ENCODE results near the gene CREBBP.

The CREBBP gene

GRCh38 chr16:3816326-3816725 lies 64.2 kb downstream of the CREBBP start:
- Histone ChIP-seq H3K4me2 (ENCODE audit: low read length) (no peak overlapping the region), H3K9me3 (ENCODE audit: control insufficient read depth, low read length) (no peaks in the 10 kb centered on the region), H3K27ac (no peak overlapping the region), H3K79me2 (peaks cover 81% of the 10 kb centered on the region), H3K36me3 (ENCODE audit: control insufficient read depth, insufficient read depth, low read length) (no peaks in the 10 kb centered on the region), H2AFZ (no peak overlapping the region), H3K4me3 (ENCODE audit: low read depth, low read length) (no peak overlapping the region), H3K4me1 (peaks cover 23% of the 10 kb centered on the region), H3K27me3 (ENCODE audit: control insufficient read depth, insufficient read depth, low read length) (no peaks in the 10 kb centered on the region), H3K9ac (no peak overlapping the region)
- TF ChIP-seq CTCF (IDR thresholded peaks at IDR 0.05) = no peak

DNA sequence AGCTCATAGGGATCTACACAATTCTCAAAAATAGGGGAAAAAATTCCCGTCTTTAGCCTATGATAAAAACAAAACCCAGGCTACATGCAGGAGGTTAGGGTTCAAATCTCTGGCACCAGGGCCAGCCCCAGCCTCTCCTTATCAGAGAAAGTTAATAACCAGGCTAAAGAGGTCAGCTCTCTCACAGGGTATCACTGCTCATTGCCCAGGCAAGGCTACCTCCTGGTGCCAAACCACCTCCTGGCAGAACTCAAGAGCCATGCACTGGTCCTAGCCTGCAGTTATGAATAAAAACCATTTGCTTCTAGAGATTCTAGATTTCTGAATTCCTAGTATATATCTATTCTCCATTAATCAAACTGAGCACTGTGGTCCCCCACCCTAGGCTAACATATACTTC lies 65.8 kb downstream of the CREBBP start:
- peaks cover 81% of the 10 kb centered on the region for H3K79me2 ChIP-seq
- no peak overlapping the region for H3K4me3 ChIP-seq (ENCODE audit: low read depth, low read length)
- no peak for TF ChIP-seq CTCF (IDR thresholded peaks at IDR 0.05)
- H3K9ac ChIP-seq = no peak overlapping the region
- H3K27me3 ChIP-seq (ENCODE audit: control insufficient read depth, insufficient read depth, low read length) = no peaks in the 10 kb centered on the region
- H3K36me3 ChIP-seq (ENCODE audit: control insufficient read depth, insufficient read depth, low read length) = no peaks in the 10 kb centered on the region
- no peak overlapping the region for H2AFZ ChIP-seq
- peaks cover 14% of the 10 kb centered on the region for H3K4me1 ChIP-seq
- no peaks in the 10 kb centered on the region for H3K9me3 ChIP-seq (ENCODE audit: control insufficient read depth, low read length)
- no peak overlapping the region for H3K27ac ChIP-seq
- H3K4me2 ChIP-seq (ENCODE audit: low read length) = no peak overlapping the region

- Histone ChIP-seq H3K9ac (no peak overlapping the region), H3K4me3 (ENCODE audit: low read depth, low read length) (no peak overlapping the region), H3K79me2 (peaks cover 83% of the 10 kb centered on the region), H3K9me3 (ENCODE audit: control insufficient read depth, low read length) (no peaks in the 10 kb centered on the region), H2AFZ (no peak overlapping the region), H3K27me3 (ENCODE audit: control insufficient read depth, insufficient read depth, low read length) (no peaks in the 10 kb centered on the region), H3K36me3 (ENCODE audit: control insufficient read depth, insufficient read depth, low read length) (no peaks in the 10 kb centered on the region), H3K4me1 (peaks cover 12% of the 10 kb centered on the region), H3K4me2 (ENCODE audit: low read length) (no peak overlapping the region), H3K27ac (no peak overlapping the region)
- no peak for TF ChIP-seq CTCF (IDR thresholded peaks at IDR 0.05)
Observed at GRCh38 chr16:3812469-3813172, 67.9 kb downstream of the CREBBP start.

DNA sequence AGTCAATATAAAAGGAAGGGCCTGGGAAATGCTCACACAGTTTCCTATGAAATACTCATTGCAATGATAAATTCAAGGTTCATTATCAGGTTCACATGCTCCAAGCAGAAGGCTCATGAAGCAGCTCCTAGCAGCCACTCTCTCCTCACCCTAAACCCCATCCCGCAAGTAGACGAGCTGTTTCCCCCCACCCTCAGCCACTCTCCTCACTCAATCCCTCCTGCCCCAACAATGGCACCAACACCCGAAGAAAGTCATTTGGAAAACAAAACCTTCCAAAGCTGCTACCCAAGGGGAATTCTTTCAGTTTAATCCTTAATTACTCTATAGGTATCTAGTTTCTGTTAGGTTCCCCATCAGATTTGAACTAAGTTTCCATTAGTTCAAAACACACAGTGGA lies 69.7 kb downstream of the CREBBP start:
- peaks cover 86% of the 10 kb centered on the region for H3K79me2 ChIP-seq
- no peak for TF ChIP-seq CTCF (IDR thresholded peaks at IDR 0.05)
- no peak overlapping the region for H2AFZ ChIP-seq
- H3K9ac ChIP-seq = no peak overlapping the region
- peaks cover 4% of the 10 kb centered on the region for H3K4me1 ChIP-seq
- H3K27ac ChIP-seq = no peak overlapping the region
- H3K36me3 ChIP-seq (ENCODE audit: control insufficient read depth, insufficient read depth, low read length) = no peaks in the 10 kb centered on the region
- no peak overlapping the region for H3K4me3 ChIP-seq (ENCODE audit: low read depth, low read length)
- H3K27me3 ChIP-seq (ENCODE audit: control insufficient read depth, insufficient read depth, low read length) = no peaks in the 10 kb centered on the region
- H3K9me3 ChIP-seq (ENCODE audit: control insufficient read depth, low read length) = no peaks in the 10 kb centered on the region
- H3K4me2 ChIP-seq (ENCODE audit: low read length) = no peak overlapping the region

GRCh38 chr16:3810198-3810664 lies 70.3 kb downstream of the CREBBP start:
- H3K4me1 ChIP-seq = peaks cover 4% of the 10 kb centered on the region
- no peak for TF ChIP-seq CTCF (IDR thresholded peaks at IDR 0.05)

More at GRCh38 chr16:3810198-3810664, 70.3 kb downstream of the CREBBP start:
- Histone ChIP-seq H3K4me3 (ENCODE audit: low read depth, low read length) (no peak overlapping the region), H2AFZ (no peak overlapping the region), H3K27ac (no peak overlapping the region), H3K36me3 (ENCODE audit: control insufficient read depth, insufficient read depth, low read length) (no peaks in the 10 kb centered on the region), H3K9me3 (ENCODE audit: control insufficient read depth, low read length) (no peaks in the 10 kb centered on the region), H3K79me2 (peaks cover 91% of the 10 kb centered on the region), H3K4me2 (ENCODE audit: low read length) (no peak overlapping the region), H3K27me3 (ENCODE audit: control insufficient read depth, insufficient read depth, low read length) (no peaks in the 10 kb centered on the region), H3K9ac (no peak overlapping the region)
